ENCODE results near the gene TLCD3B.

Gene TLCD3B, protein sequence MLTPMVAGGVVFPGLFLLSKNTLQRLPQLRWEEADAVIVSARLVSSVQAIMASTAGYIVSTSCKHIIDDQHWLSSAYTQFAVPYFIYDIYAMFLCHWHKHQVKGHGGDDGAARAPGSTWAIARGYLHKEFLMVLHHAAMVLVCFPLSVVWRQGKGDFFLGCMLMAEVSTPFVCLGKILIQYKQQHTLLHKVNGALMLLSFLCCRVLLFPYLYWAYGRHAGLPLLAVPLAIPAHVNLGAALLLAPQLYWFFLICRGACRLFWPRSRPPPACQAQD

DNA sequence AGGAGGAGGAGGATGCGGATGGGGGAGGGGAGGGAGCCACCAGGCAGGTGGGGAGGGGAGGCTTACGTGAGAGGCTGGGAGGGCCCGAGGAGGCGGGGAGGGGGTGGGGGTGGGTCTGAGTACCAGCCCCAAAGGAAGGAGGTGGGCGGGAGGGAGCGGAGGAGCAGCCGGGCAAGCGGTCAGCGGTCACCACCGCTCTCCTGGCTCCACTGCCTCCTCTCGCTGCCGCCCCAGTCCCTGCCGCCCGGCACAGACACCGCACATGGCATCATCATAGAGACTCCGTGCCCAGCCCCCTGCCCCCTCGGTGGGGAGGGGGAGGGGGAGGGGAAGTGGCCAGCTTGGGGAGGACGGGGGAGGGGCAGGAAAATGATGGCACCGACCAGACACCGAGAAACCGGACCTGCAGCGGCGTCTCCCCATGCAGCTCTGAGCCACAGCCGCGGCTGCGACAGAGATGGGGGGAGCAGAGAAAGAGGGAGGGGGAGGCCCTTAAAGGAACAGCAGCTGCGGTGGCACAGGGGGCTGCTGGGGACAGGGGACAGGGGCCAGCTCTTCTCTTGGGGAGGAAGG is at the start of gene TLCD3B:
Gene TLCD3B (minus strand): TSS at position 431 of the 573 bp plus-strand sequence. CDS start 744 bp downstream, outside the sequence.
- DNase-seq (ENCODE audit: low read depth), result no peak

- DNase-seq (ENCODE audit: low read depth), result no peak
Observed at GRCh38 chr16:30079480-30079879, 48.4 kb upstream of the TLCD3B start.

DNA sequence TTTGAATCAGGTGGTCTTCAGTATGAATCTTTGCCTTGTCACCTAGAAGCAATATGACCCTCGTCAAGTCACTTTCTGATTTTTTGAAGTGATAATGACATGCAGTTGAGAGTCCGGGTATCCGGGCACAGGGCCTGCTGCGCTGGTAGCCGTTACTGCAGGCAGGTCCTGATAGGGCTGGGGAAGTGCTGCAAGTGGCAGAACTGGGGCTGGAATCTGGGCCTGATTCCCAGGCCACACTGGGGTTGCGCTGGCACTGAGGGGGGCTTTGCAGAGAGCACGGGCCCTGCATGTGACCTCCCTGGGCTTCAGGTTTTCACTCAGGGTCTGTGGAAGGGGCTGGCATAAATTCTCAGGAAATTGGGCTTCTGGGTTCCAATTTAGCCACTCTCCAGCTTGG is 47.7 kb upstream of the TLCD3B start:
- DNase-seq (ENCODE audit: low read depth), result no peak

GRCh38 chr16:30077656-30078055 is 46.6 kb upstream of the TLCD3B start:
- DNase-seq (ENCODE audit: low read depth), result no peak

GRCh38 chr16:30076276-30076791 is 45.3 kb upstream of the TLCD3B start:
- no peak for DNase-seq (ENCODE audit: low read depth)

DNA sequence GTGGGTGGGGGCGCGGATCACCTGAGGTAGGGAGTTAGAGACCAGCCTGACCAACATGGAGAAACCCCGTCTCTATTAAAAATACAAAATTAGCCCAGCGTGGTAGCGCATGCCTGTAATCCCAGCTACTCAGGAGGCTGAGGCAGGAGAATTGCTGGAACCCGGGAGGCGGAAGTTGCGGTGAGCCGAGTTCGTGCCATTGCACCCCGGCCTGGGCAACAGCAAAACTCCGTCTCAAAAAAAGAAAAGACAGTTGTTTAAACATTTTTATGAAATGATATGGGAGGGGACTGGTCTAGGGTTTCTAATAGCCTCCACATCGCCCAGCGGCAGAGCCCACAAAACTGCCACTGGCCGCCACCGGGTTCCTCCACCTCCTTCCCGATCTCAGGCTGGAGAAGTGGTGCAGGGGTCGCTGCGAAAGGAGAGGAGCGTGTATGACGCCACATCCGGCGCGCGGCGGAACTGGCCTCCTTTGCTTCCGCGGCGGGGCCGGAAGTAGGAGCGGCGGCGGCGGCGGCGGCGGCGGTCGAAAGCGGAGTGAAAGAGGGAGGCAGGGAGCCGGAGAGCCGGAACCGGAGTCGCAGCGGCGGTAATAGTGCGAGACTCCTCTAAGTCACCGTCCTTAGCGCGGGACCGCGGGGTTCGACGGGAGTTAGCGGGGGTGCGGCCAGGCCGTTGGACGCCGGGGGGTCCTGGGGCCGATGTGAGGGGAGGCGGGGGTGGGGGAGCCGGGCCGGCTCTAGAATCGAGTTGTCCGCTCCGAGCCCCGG is 44.6 kb upstream of the TLCD3B start, which contains the start of gene PPP4C:
Gene PPP4C (plus strand): TSS at position 492 of the 773 bp plus-strand sequence. CDS start 384 bp downstream, outside the sequence.
- peak; percentile 79 for DNase-seq (ENCODE audit: low read depth)

DNA sequence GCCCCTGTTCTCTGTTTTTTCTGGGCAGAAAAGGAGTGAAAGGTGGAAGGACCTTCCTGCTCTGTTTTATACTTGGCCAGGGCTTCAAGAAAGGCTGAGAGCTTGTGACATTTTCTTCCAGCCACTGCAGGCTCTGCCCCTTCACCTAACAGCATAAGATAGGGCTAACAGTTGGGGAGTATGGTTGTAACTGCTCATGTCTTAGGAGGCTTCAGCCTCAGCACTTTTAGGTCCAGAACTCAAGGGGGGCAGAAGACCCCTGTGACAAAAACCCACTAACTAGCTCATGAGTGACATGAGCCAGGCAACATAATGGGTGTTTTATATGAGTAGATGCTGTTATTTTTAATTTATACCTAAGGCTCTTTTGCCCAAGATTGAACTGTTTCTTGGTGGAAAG is 39.4 kb upstream of the TLCD3B start:
- no peak for DNase-seq (ENCODE audit: low read depth)

DNA sequence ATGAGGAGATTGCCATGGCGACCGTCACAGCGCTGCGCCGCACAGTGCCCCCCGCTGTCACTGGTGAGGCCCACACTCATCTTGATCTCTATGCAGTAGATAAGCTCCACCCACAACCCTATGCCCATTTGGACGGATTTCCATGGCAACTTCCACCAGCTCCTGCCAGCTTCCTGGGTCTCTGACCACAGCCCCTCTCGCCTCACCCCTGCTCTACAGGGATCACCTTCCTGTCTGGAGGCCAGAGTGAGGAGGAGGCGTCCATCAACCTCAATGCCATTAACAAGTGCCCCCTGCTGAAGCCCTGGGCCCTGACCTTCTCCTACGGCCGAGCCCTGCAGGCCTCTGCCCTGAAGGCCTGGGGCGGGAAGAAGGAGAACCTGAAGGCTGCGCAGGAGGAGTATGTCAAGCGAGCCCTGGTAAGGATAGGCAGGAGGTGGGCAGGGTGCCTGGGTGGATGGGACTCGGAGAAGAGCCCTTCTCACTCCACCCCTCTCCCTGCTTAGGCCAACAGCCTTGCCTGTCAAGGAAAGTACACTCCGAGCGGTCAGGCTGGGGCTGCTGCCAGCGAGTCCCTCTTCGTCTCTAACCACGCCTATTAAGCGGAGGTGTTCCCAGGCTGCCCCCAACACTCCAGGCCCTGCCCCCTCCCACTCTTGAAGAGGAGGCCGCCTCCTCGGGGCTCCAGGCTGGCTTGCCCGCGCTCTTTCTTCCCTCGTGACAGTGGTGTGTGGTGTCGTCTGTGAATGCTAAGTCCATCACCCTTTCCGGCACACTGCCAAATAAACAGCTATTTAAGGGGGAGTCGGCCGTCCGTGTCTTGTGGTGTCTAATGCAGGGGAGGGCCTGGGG is 38.8 kb upstream of the TLCD3B start:
- no peak for DNase-seq (ENCODE audit: low read depth)

DNA sequence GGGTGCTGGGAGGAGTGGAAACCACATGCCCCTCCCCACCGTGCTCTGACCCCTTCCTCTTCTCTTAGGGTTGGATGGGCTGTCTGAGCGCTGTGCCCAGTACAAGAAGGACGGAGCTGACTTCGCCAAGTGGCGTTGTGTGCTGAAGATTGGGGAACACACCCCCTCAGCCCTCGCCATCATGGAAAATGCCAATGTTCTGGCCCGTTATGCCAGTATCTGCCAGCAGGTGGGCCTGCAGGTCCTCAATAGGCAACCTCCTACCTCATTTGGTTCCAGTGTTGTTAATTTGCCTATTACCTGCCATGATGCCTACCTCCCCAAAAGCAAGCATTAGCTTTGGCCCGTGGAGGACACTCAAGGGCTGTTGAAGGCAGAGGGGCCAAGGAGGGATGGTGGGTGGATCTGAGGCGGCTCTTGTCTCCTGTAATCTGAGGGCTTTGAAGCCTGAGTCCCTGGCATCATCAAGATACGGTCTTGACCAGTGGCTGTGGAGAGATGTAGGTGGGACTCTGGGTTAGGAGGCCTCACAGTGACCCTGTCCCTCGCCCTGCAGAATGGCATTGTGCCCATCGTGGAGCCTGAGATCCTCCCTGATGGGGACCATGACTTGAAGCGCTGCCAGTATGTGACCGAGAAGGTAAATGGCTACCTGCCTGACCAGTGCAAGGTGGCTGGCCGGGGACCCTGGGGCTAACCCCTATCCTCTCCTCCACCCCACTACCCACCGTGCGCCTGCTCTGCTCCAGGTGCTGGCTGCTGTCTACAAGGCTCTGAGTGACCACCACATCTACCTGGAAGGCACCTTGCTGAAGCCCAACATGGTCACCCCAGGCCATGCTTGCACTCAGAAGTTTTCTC is 37.9 kb upstream of the TLCD3B start:
- DNase-seq (ENCODE audit: low read depth), result no peak

GRCh38 chr16:30068333-30068732 is 37.3 kb upstream of the TLCD3B start:
- no peak for DNase-seq (ENCODE audit: low read depth)

DNA sequence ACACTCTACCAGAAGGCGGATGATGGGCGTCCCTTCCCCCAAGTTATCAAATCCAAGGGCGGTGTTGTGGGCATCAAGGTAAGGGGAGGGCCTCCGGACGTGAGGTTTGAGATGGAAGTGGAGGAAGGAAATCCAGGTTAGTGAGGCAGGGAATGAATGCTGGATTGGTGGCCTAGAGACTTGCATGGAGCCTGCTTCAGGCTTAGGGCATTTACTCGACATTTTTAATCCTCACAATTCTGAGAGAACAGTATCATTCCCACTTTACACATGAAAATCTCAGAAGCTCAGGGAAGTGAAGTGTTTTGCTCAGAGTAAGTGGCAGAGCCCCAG is 36.5 kb upstream of the TLCD3B start:
- DNase-seq (ENCODE audit: low read depth), result no peak

- DNase-seq (ENCODE audit: low read depth), result no peak
Observed at GRCh38 chr16:30066761-30067583, 35.9 kb upstream of the TLCD3B start.

- no peak for DNase-seq (ENCODE audit: low read depth)
Observed at GRCh38 chr16:30065943-30066760, 35.1 kb upstream of the TLCD3B start.

- DNase-seq (ENCODE audit: low read depth), result peak; percentile 90
Observed at GRCh38 chr16:30065102-30065942, 34.3 kb upstream of the TLCD3B start, which contains the start of gene ALDOA. Gene ALDOA, plus strand, starts transcription at chr16:30065760. Its CDS starts 1,138 bp downstream, at chr16:30066898.

- DNase-seq (ENCODE audit: low read depth), result no peak
Observed at GRCh38 chr16:30064729-30065101, 33.6 kb upstream of the TLCD3B start.

- peak; percentile 84 for DNase-seq (ENCODE audit: low read depth)
Observed at GRCh38 chr16:30063893-30064728, 33.0 kb upstream of the TLCD3B start.

GRCh38 chr16:30063278-30063892 is 32.3 kb upstream of the TLCD3B start:
- DNase-seq (ENCODE audit: low read depth), result no peak

All from CMK (cell line).